Activated B cell treated with CpG ODN at 0.5 μM for 24 hours (primary cell): ENCODE measurements around the gene PTPRK. TPM values are rescaled to one million over a fixed set of nuclear protein-coding genes. Genes with fewer than 3 reads are reported as not detected.

Source experiments
- ATAC-seq: fragments of 200-7000 bp; cut with Tn5 transposase; one replicate; pipeline ENCODE4 v1.10.0; 2021; ENCODE audit warnings: low read depth, mild to moderate bottlenecking, moderate library complexity
- CTCF ChIA-PET: fragments of 350-600 bp; sonication (Branson Sonifier 250); formaldehyde crosslinking; loops from one replicate; lab custom pipeline; 2021; ENCODE audit warnings: antibody characterized with exemption; lab: Charles Lee
- POLR2A ChIA-PET: fragments of 350-600 bp; sonication (Branson Sonifier 250); formaldehyde crosslinking; loops from one replicate; lab custom pipeline; 2021; ENCODE audit warnings: antibody characterized with exemption; lab: Charles Lee
- DNase-seq: peaks from one replicate; pipeline ENCODE4 v3.0.0; 2022
- H3K27ac Mint-ChIP-seq: one replicate; pipeline ENCODE4 v1.8.0; 2020; ENCODE audit warnings: mixed read lengths
- H3K27me3 Mint-ChIP-seq: one replicate; pipeline ENCODE4 v1.8.0; 2021; ENCODE audit warnings: mixed read lengths
- H3K36me3 Mint-ChIP-seq: one replicate; pipeline ENCODE4 v1.8.0; 2021; ENCODE audit warnings: low read depth, mixed read lengths
- H3K4me1 Mint-ChIP-seq: one replicate; pipeline ENCODE4 v1.8.0; 2021; ENCODE audit warnings: mixed read lengths
- H3K4me3 Mint-ChIP-seq: one replicate; pipeline ENCODE4 v1.8.0; 2020; ENCODE audit warnings: mild to moderate bottlenecking, mixed read lengths
- H3K9me3 Mint-ChIP-seq: one replicate; pipeline ENCODE4 v1.8.0; 2020; ENCODE audit warnings: mixed read lengths
- intact Hi-C: fragments of 100-400 bp; cut with micrococcal nuclease; formaldehyde crosslinking; loops from one replicate; pipeline ENCODE4 v1.15.1; 2024
- total RNA-seq: library from RNA; stranded (reverse); gene quantifications from 2 replicates; pipeline ENCODE4 v1.2.3, GENCODE V29; 2022
- TF ChIP-seq, protein P1 (sequence below): fragments of 200-600 bp; IDR thresholded peaks from one replicate; pipeline ENCODE4 v1.8.0; 2022; ENCODE audit warnings: antibody characterized with exemption, mild to moderate bottlenecking

PTPRK gene
- total RNA-seq, 1 donor from 2014 or later, result 14.2 TPM

DNA sequence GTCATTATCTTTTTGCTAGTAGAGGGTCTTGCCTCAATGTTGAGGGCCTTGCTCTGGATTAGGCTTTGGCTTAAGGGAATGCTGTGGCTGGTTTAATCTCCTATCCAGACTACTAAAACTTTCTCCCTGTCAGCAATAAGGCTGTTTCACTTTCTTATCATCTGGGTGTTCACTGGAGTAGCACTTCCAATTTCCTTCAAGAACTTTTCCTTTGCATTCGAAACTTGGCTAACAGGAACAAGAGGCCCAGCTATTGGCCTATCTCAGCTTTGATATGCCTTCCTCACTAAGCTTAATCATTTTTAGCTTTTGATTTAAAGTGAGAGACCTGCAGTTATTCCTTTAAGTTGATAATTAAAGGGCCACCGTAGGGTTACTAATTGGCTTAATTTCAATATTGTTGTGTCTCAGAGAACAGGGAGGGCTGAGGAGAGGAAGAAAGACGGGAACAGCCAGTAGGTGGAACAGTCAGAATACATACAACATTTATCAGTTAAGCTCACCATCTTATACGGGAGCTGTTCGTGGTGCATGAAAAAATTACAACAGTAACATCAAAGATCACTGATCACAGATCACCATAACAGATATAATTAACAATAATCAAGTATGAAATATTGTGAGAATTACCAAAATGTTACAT, 186.7 kb downstream of the PTPRK start:
- ATAC-seq (no peak), DNase-seq (no peak)
- TF ChIP-seq, protein P1, sequence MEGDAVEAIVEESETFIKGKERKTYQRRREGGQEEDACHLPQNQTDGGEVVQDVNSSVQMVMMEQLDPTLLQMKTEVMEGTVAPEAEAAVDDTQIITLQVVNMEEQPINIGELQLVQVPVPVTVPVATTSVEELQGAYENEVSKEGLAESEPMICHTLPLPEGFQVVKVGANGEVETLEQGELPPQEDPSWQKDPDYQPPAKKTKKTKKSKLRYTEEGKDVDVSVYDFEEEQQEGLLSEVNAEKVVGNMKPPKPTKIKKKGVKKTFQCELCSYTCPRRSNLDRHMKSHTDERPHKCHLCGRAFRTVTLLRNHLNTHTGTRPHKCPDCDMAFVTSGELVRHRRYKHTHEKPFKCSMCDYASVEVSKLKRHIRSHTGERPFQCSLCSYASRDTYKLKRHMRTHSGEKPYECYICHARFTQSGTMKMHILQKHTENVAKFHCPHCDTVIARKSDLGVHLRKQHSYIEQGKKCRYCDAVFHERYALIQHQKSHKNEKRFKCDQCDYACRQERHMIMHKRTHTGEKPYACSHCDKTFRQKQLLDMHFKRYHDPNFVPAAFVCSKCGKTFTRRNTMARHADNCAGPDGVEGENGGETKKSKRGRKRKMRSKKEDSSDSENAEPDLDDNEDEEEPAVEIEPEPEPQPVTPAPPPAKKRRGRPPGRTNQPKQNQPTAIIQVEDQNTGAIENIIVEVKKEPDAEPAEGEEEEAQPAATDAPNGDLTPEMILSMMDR, result no peak
- Mint-ChIP-seq H3K9me3 (no peaks in the 10 kb centered on the region), H3K36me3 (no peaks in the 10 kb centered on the region), H3K27me3 (no peaks in the 10 kb centered on the region), H3K4me1 (no peaks in the 10 kb centered on the region), H3K4me3 (no peak overlapping the region), H3K27ac (no peak overlapping the region)
- ChIA-PET POLR2A (no interaction called here), CTCF (interaction anchor here (1.2 kb wide), 1 partner anchor 598 kb away, joined by 3 read pairs; no protein-coding TSS in a partner anchor)
- intact Hi-C loops, result no loop called here

DNA sequence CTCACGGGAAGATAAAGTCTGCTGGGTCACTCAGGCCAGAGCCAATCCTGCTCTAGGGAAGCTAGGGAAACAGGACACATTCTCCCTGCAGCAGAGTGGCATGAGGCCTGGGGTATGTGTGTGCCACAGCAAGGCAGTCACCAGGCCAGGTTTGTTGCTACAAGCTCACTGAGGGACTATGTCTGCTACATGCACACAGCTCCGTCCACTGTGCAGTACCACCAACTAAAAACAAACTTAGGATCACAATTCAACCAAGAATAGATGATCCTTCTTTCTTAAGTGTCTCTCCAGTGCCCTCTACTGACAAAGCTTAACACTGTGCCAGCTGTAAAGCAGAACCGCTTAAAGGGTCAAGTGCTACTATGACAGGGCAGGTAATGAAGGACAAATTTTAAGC, 192.5 kb downstream of the PTPRK start:
- TF ChIP-seq, protein P1, result no peak
- peaks cover 3% of the 10 kb centered on the region for H3K9me3 Mint-ChIP-seq
- H3K36me3 Mint-ChIP-seq, result no peaks in the 10 kb centered on the region
- peak; percentile 49 for ATAC-seq
- POLR2A ChIA-PET, result interaction anchor here (0.6 kb wide), 1 partner anchor 44 kb away, joined by 3 read pairs; no protein-coding TSS in a partner anchor
- no peak overlapping the region for H3K27ac Mint-ChIP-seq
- CTCF ChIA-PET, result interaction anchor here (0.7 to 1.8 kb wide), 8 partner anchors 88 to 862 kb away, joined by 3 to 17 read pairs (median 4); no protein-coding TSS in a partner anchor
- no peak for DNase-seq
- no peaks in the 10 kb centered on the region for H3K27me3 Mint-ChIP-seq
- intact Hi-C loops, result loop anchor here (1.0 to 10.0 kb wide), 6 partner anchors 223 to 863 kb away; no protein-coding TSS in a partner anchor
- no peaks in the 10 kb centered on the region for H3K4me1 Mint-ChIP-seq
- H3K4me3 Mint-ChIP-seq, result no peak overlapping the region

DNA sequence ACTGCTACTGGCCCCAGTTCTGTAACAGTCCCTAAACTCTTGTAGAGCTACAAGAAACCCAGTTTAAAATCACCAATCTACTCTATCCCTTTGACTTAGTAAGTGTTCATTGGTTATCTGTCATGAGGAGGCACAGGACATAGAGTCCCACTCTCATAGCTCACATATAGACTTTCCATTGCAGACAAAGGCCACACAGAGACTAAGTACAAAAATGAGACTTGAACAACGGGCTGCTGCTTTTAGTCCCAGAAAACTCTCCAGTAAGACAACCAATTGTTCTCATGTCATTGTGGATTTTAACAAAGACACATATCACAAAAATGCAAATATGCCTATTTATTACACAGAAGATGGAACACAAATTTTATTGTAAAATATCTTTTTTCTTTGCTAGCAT, 197.4 kb downstream of the PTPRK start:
- Mint-ChIP-seq H3K27ac (no peak overlapping the region), H3K4me1 (no peaks in the 10 kb centered on the region), H3K9me3 (peaks cover under 1% of the 10 kb centered on the region), H3K4me3 (no peak overlapping the region), H3K36me3 (no peaks in the 10 kb centered on the region), H3K27me3 (no peaks in the 10 kb centered on the region)
- ChIA-PET CTCF (interaction anchor here (0.6 kb wide), 1 partner anchor 301 kb away, joined by 3 read pairs; no protein-coding TSS in a partner anchor), POLR2A (no interaction called here)
- intact Hi-C loops, result loop anchor here (10.0 kb wide), 3 partner anchors 218 to 858 kb away; no protein-coding TSS in a partner anchor
- DNase-seq (no peak), ATAC-seq (no peak)
- TF ChIP-seq, protein P1, result no peak

DNA sequence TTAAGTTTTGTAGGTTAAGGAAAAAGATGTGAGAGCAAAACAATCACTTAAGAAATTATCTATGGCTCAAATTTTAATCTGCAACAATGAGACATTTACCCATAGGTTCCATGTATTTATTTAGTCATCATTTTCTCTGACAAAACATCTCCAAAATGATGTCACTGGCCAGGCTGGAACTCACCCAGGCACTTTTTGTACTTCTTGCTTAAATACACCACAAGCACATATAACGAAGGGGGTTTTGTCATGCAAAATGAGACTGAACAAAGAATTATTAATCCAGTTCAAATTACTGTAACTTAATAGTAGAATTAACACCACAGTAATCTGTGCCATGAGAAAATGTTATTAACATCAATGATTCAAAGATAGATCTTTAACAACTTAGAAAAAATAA, 200.5 kb downstream of the PTPRK start:
- H3K4me3 Mint-ChIP-seq, result no peak overlapping the region
- H3K27ac Mint-ChIP-seq, result no peak overlapping the region
- intact Hi-C loops, result loop anchor here (10.0 kb wide), 3 partner anchors 215 to 855 kb away; no protein-coding TSS in a partner anchor
- no peaks in the 10 kb centered on the region for H3K27me3 Mint-ChIP-seq
- DNase-seq (no peak), ATAC-seq (no peak)
- ChIA-PET POLR2A (no interaction called here), CTCF (no interaction called here)
- no peaks in the 10 kb centered on the region for H3K36me3 Mint-ChIP-seq
- H3K9me3 Mint-ChIP-seq, result no peaks in the 10 kb centered on the region
- no peaks in the 10 kb centered on the region for H3K4me1 Mint-ChIP-seq
- TF ChIP-seq, protein P1, result no peak

DNA sequence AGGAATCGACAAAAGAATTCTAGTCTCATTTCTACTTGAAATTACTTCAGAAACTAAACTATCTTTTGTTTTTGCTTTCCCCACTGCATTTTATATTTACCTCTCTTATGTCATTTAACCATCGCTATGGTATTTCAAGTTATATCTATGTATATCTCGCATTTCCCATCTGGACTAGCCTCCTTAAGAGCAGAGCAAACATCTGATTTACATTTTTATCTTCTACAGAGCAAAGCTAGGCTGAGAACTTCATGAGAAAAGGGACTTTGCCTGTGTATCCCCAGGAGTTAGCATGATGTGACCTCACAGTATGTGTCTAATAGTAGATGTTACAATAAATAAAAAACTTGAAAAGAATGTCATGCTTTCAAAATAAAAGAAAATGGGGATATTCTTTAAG, 201.2 kb downstream of the PTPRK start:
- intact Hi-C loops, result no loop called here
- Mint-ChIP-seq H3K4me3 (no peak overlapping the region), H3K4me1 (no peaks in the 10 kb centered on the region), H3K36me3 (no peaks in the 10 kb centered on the region), H3K27ac (no peak overlapping the region), H3K27me3 (no peaks in the 10 kb centered on the region), H3K9me3 (no peaks in the 10 kb centered on the region)
- TF ChIP-seq, protein P1, result no peak
- ATAC-seq (no peak), DNase-seq (no peak)
- ChIA-PET CTCF (no interaction called here), POLR2A (no interaction called here)
